DMS53 treated with DMSO at 0.1 percent for 48 hours (cell line): ENCODE measurements around the gene TEX52.
"Not testable (repeated sequence)": the region's sequence is repeated elsewhere in the genome, so short reads cannot be mapped to it uniquely, and the experiment has no call there.

ENCODE experiments used
- DNase-seq: peaks from one replicate; lab custom pipeline; 2025; ENCODE audit not compliant: unreplicated experiment; lab: John Stamatoyannopoulos, UW

TEX52 gene

GRCh38 chr12:2868986-2869632 lies 12.3 kb upstream of the TEX52 start:
- DNase-seq = not testable (repeated sequence)

- DNase-seq = no peak
Observed at GRCh38 chr12:2864198-2864597, 7.4 kb upstream of the TEX52 start.

- DNase-seq = not testable (repeated sequence)
Observed at GRCh38 chr12:2863402-2863801, 6.6 kb upstream of the TEX52 start.

GRCh38 chr12:2862876-2863275 lies 6.0 kb upstream of the TEX52 start:
- no peak for DNase-seq

- no peak for DNase-seq
Observed at GRCh38 chr12:2860170-2860569, 3.3 kb upstream of the TEX52 start.

GRCh38 chr12:2858944-2859421 lies 2.1 kb upstream of the TEX52 start:
- DNase-seq = no peak

- no peak for DNase-seq
Observed at GRCh38 chr12:2858334-2858733, 1.5 kb upstream of the TEX52 start.

- DNase-seq = no peak
Observed at GRCh38 chr12:2857576-2857975, 737 bp upstream of the TEX52 start.

- peak; percentile 45 for DNase-seq
Observed at GRCh38 chr12:2856051-2856450, 788 bp downstream of the TEX52 start.

- no peak for DNase-seq
Observed at GRCh38 chr12:2855546-2855945, 1.3 kb downstream of the TEX52 start.

- peak; percentile 46 for DNase-seq
Observed at GRCh38 chr12:2854669-2855453, 2.0 kb downstream of the TEX52 start.

GRCh38 chr12:2853626-2854025 lies 3.2 kb downstream of the TEX52 start:
- peak; percentile 73 for DNase-seq

GRCh38 chr12:2851931-2852330 lies 4.9 kb downstream of the TEX52 start:
- DNase-seq = no peak

- DNase-seq = no peak
Observed at GRCh38 chr12:2845280-2845679, 11.6 kb downstream of the TEX52 start.

GRCh38 chr12:2844786-2845185 lies 12.1 kb downstream of the TEX52 start:
- no peak for DNase-seq

GRCh38 chr12:2842948-2843347 lies 13.9 kb downstream of the TEX52 start:
- DNase-seq = no peak

GRCh38 chr12:2841056-2841650 lies 15.7 kb downstream of the TEX52 start:
- no peak for DNase-seq

GRCh38 chr12:2836574-2836973 lies 20.3 kb downstream of the TEX52 start:
- no peak for DNase-seq

- DNase-seq = no peak
Observed at GRCh38 chr12:2835691-2836403, 21.0 kb downstream of the TEX52 start.

GRCh38 chr12:2834581-2835491 lies 22.0 kb downstream of the TEX52 start, which contains the start of gene NRIP2:
Gene NRIP2 (minus strand): TSS chr12:2835035. CDS start chr12:2834983, 52 bp downstream.
- DNase-seq = no peak
